ENCODE data around the gene DRC1.

DRC1 gene

DNA sequence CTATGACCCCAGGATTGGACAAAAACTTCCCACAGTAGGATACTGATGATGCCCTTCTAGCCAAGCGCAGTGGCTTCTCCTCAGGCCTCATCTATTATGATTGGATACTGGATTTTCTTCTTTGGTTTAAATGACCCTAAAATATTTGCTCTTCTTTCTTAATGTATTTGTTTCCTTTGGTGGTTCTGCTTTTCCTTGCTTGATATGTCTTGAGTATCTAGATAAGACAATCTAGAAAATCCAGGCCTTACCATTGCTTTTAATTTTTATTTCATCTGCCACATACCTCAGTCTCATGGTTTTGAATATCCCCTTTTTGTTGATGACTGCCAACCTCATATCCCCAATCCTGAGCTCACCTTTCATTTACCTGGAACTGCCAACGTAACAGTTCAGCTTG is 40.6 kb downstream of the DRC1 start:
- TF ChIP-seq, protein P1, sequence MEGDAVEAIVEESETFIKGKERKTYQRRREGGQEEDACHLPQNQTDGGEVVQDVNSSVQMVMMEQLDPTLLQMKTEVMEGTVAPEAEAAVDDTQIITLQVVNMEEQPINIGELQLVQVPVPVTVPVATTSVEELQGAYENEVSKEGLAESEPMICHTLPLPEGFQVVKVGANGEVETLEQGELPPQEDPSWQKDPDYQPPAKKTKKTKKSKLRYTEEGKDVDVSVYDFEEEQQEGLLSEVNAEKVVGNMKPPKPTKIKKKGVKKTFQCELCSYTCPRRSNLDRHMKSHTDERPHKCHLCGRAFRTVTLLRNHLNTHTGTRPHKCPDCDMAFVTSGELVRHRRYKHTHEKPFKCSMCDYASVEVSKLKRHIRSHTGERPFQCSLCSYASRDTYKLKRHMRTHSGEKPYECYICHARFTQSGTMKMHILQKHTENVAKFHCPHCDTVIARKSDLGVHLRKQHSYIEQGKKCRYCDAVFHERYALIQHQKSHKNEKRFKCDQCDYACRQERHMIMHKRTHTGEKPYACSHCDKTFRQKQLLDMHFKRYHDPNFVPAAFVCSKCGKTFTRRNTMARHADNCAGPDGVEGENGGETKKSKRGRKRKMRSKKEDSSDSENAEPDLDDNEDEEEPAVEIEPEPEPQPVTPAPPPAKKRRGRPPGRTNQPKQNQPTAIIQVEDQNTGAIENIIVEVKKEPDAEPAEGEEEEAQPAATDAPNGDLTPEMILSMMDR (IDR thresholded peaks at IDR 0.05; ENCODE audit: control insufficient read depth, extremely low read depth, insufficient read depth): no peak
- H3K4me3 ChIP-seq (ENCODE audit: low read depth, low read length): no peak overlapping the region
- DNase-seq (ENCODE audit: low read depth): no peak

- H3K4me3 ChIP-seq (ENCODE audit: low read depth, low read length): no peak overlapping the region
- TF ChIP-seq, protein P1 (IDR thresholded peaks at IDR 0.05; ENCODE audit: control insufficient read depth, extremely low read depth, insufficient read depth): no peak
- no peak for DNase-seq (ENCODE audit: low read depth)
These were observed 41.0 kb downstream of the DRC1 start for GRCh38 chr2:26442707-26443106.

DNA sequence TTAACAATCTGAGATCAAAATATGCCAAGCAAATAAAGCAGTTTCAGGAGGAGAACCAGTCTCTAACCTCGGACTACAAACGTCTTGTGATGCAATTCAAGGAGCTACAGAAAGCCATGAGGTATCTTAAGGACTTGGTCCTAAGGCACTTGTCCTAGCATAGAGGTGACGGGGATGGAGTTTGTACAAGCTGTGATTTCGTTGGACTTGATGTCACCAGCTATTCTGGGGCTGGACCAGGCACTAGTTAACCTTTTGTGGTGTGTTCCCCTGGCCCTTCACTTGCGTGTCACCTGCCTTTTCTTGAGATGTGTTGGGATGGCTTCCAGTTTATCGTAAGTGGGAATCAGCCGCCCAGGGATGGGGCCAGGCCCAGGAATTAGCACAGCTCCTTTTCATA is 42.5 kb downstream of the DRC1 start:
- DNase-seq (ENCODE audit: low read depth): no peak
- no peak overlapping the region for H3K4me3 ChIP-seq (ENCODE audit: low read depth, low read length)
- TF ChIP-seq, protein P1 (IDR thresholded peaks at IDR 0.05; ENCODE audit: control insufficient read depth, extremely low read depth, insufficient read depth): no peak

DNA sequence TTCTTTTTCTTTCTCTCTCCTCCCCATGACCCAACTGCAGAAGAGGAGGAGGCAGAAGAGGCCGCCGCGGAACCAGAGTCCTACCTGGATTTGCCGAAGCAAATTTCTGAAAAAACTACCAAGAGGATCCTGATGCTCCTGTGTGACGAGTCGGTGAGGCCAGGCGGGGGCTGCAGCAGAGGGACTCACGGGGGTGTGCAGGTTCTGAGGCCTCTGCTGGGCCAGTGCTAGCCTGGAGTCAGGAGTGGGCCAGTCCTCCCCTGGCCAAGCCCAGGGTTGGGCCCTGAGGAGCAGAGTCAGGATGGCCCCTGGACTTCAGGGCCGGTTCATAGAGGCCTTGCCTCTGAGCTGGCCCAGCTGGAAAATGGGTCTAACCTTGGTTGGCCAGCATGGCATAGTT is 46.9 kb downstream of the DRC1 start:
- H3K4me3 ChIP-seq (ENCODE audit: low read depth, low read length): no peak overlapping the region
- no peak for DNase-seq (ENCODE audit: low read depth)
- TF ChIP-seq, protein P1 (IDR thresholded peaks at IDR 0.05; ENCODE audit: control insufficient read depth, extremely low read depth, insufficient read depth): no peak

- H3K4me3 ChIP-seq (ENCODE audit: low read depth, low read length): no peak overlapping the region
- TF ChIP-seq, protein P1 (IDR thresholded peaks at IDR 0.05; ENCODE audit: control insufficient read depth, extremely low read depth, insufficient read depth): no peak
These were observed 47.7 kb downstream of the DRC1 start for GRCh38 chr2:26449278-26450030.

DNA sequence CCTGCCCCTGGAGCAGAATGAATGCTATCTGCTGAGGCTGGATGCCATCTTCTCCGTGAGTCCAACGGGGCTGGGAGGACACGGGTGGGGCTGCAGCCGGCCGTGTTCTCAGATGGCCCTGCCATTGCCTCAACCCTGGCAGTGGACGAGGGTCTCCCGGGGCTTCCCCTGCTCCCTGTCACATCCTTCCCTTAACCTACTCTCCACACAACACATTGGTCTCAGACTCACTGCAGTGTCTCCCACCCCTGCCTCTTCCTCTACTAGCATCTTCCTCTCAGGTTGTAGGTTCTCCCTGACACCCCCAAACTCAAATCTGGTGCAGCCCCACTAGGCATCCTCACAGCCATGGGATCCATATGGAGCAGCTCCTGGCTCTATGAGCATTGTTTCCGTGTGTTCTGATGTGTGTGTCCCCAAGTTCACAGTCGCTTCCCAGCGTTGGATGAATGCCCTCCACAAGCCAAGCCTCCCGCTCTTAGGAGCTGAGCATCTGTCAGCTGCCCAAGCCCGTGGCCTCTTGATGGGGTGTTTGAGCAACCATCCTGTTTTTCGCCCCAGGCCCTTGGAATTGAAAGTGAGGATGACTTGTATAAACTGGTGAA is 48.4 kb downstream of the DRC1 start:
- no peak overlapping the region for H3K4me3 ChIP-seq (ENCODE audit: low read depth, low read length)
- TF ChIP-seq, protein P1 (IDR thresholded peaks at IDR 0.05; ENCODE audit: control insufficient read depth, extremely low read depth, insufficient read depth): no peak
- no peak for DNase-seq (ENCODE audit: low read depth)

More at GRCh38 chr2:26449278-26450030, 47.7 kb downstream of the DRC1 start:
- DNase-seq (ENCODE audit: low read depth): no peak

Measured in LNCaP clone FGC (cell line).